DND-41 (cell line): Measurements from ENCODE around the gene TRA2A.
A peak's percentile ranks its signal among the peaks of the same experiment; 100 is the strongest.
"Not testable (repeated sequence)": the region's sequence is repeated elsewhere in the genome, so short reads cannot be mapped to it uniquely, and the experiment has no call there.

Experiments
- ATAC-seq: fragments of 200-7000 bp; cut with Tn5 transposase; 3 replicates; pipeline ENCODE4 v1.9.1; 2021; ENCODE audit warnings: low read depth; ENCODE audit not compliant: insufficient read depth
- DNase-seq: peaks from one replicate; pipeline ENCODE4 v3.0.0-alpha.2; 2020
- H2AFZ ChIP-seq: 2 replicates; pipeline ENCODE4 v1.6.0; 2012; ENCODE audit warnings: low read depth, low read length
- H3K27ac ChIP-seq: 2 replicates; pipeline ENCODE4 v1.5.1; 2012; ENCODE audit warnings: low read length, inconsistent platforms
- H3K27me3 ChIP-seq: fragments of 200-600 bp; sonication (generic); 2 replicates; pipeline ENCODE4 v1.6.0; 2012; ENCODE audit warnings: low read length, mild to moderate bottlenecking, inconsistent platforms; ENCODE audit not compliant: insufficient read depth, poor library complexity
- H3K36me3 ChIP-seq: 2 replicates; pipeline ENCODE4 v1.5.1; 2012; ENCODE audit warnings: low read length, inconsistent platforms; ENCODE audit not compliant: insufficient read depth
- H3K4me1 ChIP-seq: 2 replicates; pipeline ENCODE4 v1.5.1; 2012; ENCODE audit warnings: mild to moderate bottlenecking, low read length; ENCODE audit not compliant: insufficient read depth
- H3K4me2 ChIP-seq: 2 replicates; pipeline ENCODE4 v1.6.0; 2012; ENCODE audit warnings: mild to moderate bottlenecking, moderate library complexity, low read length, inconsistent platforms; ENCODE audit not compliant: insufficient read depth
- H3K4me3 ChIP-seq, 2 experiments: fragments of 200-600 bp in 1 of 2; shearing (Covaris generic) in 1 of 2; 2 replicates each; pipeline ENCODE4 v1.5.1; 2012 to 2016; ENCODE audit warnings: inconsistent platforms in 2 of 2, low read length in 2 of 2, mild to moderate bottlenecking in 2 of 2, low read depth in 1 of 2, moderate library complexity in 1 of 2
- H3K79me2 ChIP-seq: 2 replicates; pipeline ENCODE4 v1.6.0; 2012; ENCODE audit warnings: low read length, inconsistent platforms; ENCODE audit not compliant: insufficient read depth
- H3K9ac ChIP-seq: 2 replicates; pipeline ENCODE4 v1.6.0; 2012; ENCODE audit warnings: low read depth, mild to moderate bottlenecking, inconsistent platforms, low read length, moderate library complexity
- H3K9me3 ChIP-seq: 2 replicates; pipeline ENCODE4 v1.5.1; 2012; ENCODE audit warnings: low read length, moderate library complexity, mild to moderate bottlenecking, inconsistent platforms; ENCODE audit not compliant: insufficient read depth, severe bottlenecking
- H4K20me1 ChIP-seq: 2 replicates; pipeline ENCODE4 v1.6.0; 2012; ENCODE audit warnings: low read length; ENCODE audit not compliant: insufficient read depth
- EZH2 ChIP-seq: IDR thresholded peaks from 3 replicates; pipeline ENCODE4 v1.6.1; 2012; ENCODE audit warnings: borderline replicate concordance, low read depth, mild to moderate bottlenecking, moderate library complexity, low read length, inconsistent platforms; ENCODE audit not compliant: severe bottlenecking
- TF ChIP-seq, protein P1 (sequence below): IDR thresholded peaks from 2 replicates; pipeline ENCODE4 v1.5.1; 2012; ENCODE audit warnings: borderline replicate concordance, low read length, moderate library complexity, mild to moderate bottlenecking; ENCODE audit not compliant: poor library complexity, severe bottlenecking; ENCODE audit errors: extremely low read depth

TRA2A gene

DNA sequence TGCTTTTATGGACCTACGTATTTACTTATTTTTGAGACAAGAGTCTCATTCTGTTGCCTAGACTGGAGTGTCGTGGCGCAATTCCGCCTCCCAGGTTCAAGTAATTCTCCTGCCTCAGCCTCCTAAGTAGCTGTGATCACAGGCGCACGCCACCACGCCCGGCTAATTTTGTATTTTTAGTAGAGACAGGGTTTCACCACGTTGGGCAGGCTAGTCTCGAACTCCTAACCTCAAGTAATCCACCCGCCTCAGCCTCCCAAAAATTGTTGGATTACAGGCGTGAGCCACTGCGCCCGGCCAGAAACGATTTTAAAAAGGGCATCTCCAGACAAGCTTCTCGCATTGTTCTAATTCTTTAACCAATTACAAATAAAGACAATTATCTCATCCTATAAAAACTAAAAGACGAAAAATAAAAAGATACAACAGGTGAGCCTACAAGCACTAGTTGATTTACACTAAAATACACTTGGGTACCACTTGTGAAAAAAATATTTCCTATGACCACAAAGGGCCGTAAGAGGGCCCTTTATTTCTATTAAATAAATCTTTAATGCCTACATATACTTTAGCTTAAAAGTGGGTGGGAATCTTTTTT is 2.4 kb downstream of the TRA2A start:
- H3K9me3 ChIP-seq: no peaks in the 10 kb centered on the region
- DNase-seq (no peak), ATAC-seq (no peak)
- peak overlapping the region; percentile 78 to 98; a peak in 3 of 4 replicates for H3K4me3 ChIP-seq
- peaks cover 64% of the 10 kb centered on the region for H3K4me1 ChIP-seq
- H3K9ac ChIP-seq: peak overlapping the region; percentile 98
- H3K36me3 ChIP-seq: peaks cover 25% of the 10 kb centered on the region; the same call in 1 of the 2 replicates
- H2AFZ ChIP-seq: no peak overlapping the region
- H4K20me1 ChIP-seq: peaks cover 66% of the 10 kb centered on the region
- no peak overlapping the region for H3K27ac ChIP-seq
- H3K27me3 ChIP-seq: no peaks in the 10 kb centered on the region
- TF ChIP-seq, protein P1, sequence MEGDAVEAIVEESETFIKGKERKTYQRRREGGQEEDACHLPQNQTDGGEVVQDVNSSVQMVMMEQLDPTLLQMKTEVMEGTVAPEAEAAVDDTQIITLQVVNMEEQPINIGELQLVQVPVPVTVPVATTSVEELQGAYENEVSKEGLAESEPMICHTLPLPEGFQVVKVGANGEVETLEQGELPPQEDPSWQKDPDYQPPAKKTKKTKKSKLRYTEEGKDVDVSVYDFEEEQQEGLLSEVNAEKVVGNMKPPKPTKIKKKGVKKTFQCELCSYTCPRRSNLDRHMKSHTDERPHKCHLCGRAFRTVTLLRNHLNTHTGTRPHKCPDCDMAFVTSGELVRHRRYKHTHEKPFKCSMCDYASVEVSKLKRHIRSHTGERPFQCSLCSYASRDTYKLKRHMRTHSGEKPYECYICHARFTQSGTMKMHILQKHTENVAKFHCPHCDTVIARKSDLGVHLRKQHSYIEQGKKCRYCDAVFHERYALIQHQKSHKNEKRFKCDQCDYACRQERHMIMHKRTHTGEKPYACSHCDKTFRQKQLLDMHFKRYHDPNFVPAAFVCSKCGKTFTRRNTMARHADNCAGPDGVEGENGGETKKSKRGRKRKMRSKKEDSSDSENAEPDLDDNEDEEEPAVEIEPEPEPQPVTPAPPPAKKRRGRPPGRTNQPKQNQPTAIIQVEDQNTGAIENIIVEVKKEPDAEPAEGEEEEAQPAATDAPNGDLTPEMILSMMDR: no peak
- TF ChIP-seq EZH2: no peak
- peak overlapping the region; percentile 64 for H3K4me2 ChIP-seq
- peaks cover 79% of the 10 kb centered on the region for H3K79me2 ChIP-seq

DNA sequence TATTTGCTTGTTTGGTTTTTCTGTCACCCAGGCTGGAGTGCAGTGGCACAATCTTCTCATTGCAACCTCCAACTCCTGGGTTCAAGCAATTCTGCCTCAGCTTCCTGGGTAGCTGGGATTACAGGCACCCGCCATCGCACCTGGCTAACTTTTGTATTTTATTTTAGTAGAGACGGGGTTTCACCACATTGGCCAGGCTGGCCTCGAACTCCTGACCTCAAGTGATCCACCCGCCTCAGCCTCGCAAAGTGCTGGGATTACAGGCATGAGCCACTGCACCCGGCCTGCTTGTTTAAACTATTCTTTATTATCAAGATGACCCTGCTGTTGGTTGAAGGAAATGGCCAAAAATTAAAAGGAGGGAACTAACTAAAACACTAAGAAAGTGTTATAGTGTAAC is 6.2 kb downstream of the TRA2A start:
- Histone ChIP-seq H3K36me3 (peaks cover 45% of the 10 kb centered on the region), H4K20me1 (peaks cover 94% of the 10 kb centered on the region), H3K4me1 (peaks cover 56% of the 10 kb centered on the region), H3K79me2 (peaks cover 100% of the 10 kb centered on the region), H3K4me2 (peak overlapping the region; percentile 64)
- not testable (repeated sequence) for DNase-seq, H3K27me3 ChIP-seq, H3K9ac ChIP-seq, H3K9me3 ChIP-seq, H2AFZ ChIP-seq, H3K27ac ChIP-seq, H3K4me3 ChIP-seq, ATAC-seq

DNA sequence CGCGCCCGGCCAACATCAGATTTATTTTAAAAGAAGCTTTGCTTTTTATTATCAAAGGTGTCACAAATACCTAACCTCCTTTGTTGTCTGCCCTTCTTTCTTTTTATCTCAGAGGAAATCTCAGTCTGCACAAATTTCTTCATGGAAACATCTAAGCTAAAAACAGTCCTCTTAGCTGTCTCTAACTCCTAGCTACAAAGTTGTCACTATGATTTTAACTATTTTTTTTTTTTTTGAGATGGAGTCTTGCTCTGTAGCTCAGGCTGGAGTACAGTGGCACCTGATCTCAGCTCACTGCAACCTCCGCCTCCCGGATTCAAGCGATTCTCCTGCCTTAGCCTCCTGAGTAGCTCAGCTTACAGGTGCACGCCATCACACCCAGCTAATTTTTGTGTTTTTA is 7.3 kb downstream of the TRA2A start:
- Histone ChIP-seq H3K79me2 (peaks cover 100% of the 10 kb centered on the region), H3K27me3 (no peaks in the 10 kb centered on the region), H2AFZ (no peak overlapping the region), H3K4me3 (no peak overlapping the region), H3K4me2 (peak overlapping the region; percentile 64; the same call in 1 of the 2 replicates), H3K9me3 (no peaks in the 10 kb centered on the region), H3K36me3 (peaks cover 54% of the 10 kb centered on the region), H3K4me1 (peaks cover 44% of the 10 kb centered on the region), H3K9ac (no peak overlapping the region), H3K27ac (no peak overlapping the region), H4K20me1 (peaks cover 92% of the 10 kb centered on the region)
- TF ChIP-seq EZH2: no peak
- TF ChIP-seq, protein P1: no peak
- DNase-seq: no peak
- no peak for ATAC-seq

DNA sequence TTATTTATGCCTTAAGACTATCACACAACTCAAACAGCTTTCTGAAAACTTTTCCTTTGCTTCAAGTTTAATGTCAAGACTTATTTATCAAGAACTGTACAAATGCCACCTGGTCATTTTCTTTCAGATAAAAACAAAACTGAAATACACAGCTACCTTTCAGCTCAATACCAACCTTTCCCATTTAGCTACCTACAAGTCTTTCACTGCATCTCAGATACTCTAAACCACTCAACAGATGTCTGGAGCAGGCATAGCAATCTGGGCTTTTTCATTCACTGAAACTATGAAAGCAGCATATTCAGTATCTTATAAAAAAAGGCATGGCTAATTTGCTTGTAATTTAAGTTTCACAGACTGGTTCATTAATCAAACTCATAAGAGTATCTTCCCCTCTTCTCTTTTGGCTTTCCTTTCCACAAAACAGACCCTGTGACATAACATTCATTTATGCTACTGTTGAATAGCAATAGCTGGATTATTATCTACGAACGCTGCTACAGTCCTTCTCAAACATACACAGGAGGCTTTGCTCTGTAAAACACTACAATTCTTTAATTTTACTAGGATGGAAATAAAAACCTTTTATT is 8.2 kb downstream of the TRA2A start:
- peak overlapping the region; percentile 38; the same call in 1 of the 2 replicates for H3K4me2 ChIP-seq
- H3K27ac ChIP-seq: no peak overlapping the region
- peaks cover 55% of the 10 kb centered on the region for H3K36me3 ChIP-seq
- no peak overlapping the region for H3K9ac ChIP-seq
- no peaks in the 10 kb centered on the region for H3K9me3 ChIP-seq
- H2AFZ ChIP-seq: no peak overlapping the region
- peaks cover 36% of the 10 kb centered on the region for H3K4me1 ChIP-seq
- ATAC-seq (no peak), DNase-seq (no peak)
- no peaks in the 10 kb centered on the region for H3K27me3 ChIP-seq
- H4K20me1 ChIP-seq: peaks cover 92% of the 10 kb centered on the region
- no peak for TF ChIP-seq EZH2
- TF ChIP-seq, protein P1: no peak
- H3K79me2 ChIP-seq: peaks cover 100% of the 10 kb centered on the region
- no peak overlapping the region for H3K4me3 ChIP-seq
